Endodermal cell (in vitro differentiated cells): ENCODE data around the gene MYH16. TPM values are rescaled to one million over a fixed set of nuclear protein-coding genes. Genes with fewer than 3 reads are reported as not detected.
"Not testable (repeated sequence)": the region's sequence is repeated elsewhere in the genome, so short reads cannot be mapped to it uniquely, and the experiment has no call there.

Source experiments
- DNase-seq: peaks from one replicate; pipeline ENCODE4 v3.0.0-alpha.2; 2017
- H3K27ac ChIP-seq: 2 replicates; pipeline ENCODE4 v1.5.1; 2013; ENCODE audit warnings: mild to moderate bottlenecking, low read depth, low read length, moderate library complexity
- H3K27me3 ChIP-seq: 2 replicates; pipeline ENCODE4 v1.6.1; 2013; ENCODE audit warnings: mild to moderate bottlenecking, low read length, moderate library complexity; ENCODE audit not compliant: insufficient read depth, control insufficient read depth, poor library complexity, severe bottlenecking
- H3K36me3 ChIP-seq: 2 replicates; pipeline ENCODE4 v1.7.0; 2013; ENCODE audit warnings: mild to moderate bottlenecking, low read length, moderate library complexity; ENCODE audit not compliant: control insufficient read depth, insufficient read depth
- H3K4me1 ChIP-seq: one replicate; pipeline ENCODE4 v1.7.0; 2013; ENCODE audit warnings: low read length; ENCODE audit not compliant: control insufficient read depth, insufficient read depth
- H3K4me3 ChIP-seq: 2 replicates; pipeline ENCODE4 v1.5.1; 2013; ENCODE audit warnings: mild to moderate bottlenecking, low read length, moderate library complexity
- H3K9ac ChIP-seq: 2 replicates; pipeline ENCODE4 v1.6.1; 2013; ENCODE audit warnings: mild to moderate bottlenecking, low read length, moderate library complexity; ENCODE audit not compliant: poor library complexity, severe bottlenecking; ENCODE audit errors: extremely low read depth
- H3K9me3 ChIP-seq: 2 replicates; pipeline ENCODE4 v1.6.1; 2013; ENCODE audit warnings: mild to moderate bottlenecking, low read length, moderate library complexity; ENCODE audit not compliant: control insufficient read depth
- H3K27ac Mint-ChIP-seq: 2 replicates; pipeline ENCODE4 v1.8.0; 2020; ENCODE audit warnings: mixed read lengths
- H3K27me3 Mint-ChIP-seq: 2 replicates; pipeline ENCODE4 v1.8.0; 2021; ENCODE audit warnings: mild to moderate bottlenecking, mixed read lengths; ENCODE audit not compliant: insufficient read depth
- H3K36me3 Mint-ChIP-seq: 2 replicates; pipeline ENCODE4 v1.8.0; 2020; ENCODE audit warnings: low read depth, mixed read lengths
- H3K4me1 Mint-ChIP-seq: 2 replicates; pipeline ENCODE4 v1.8.0; 2020; ENCODE audit warnings: mixed read lengths
- H3K4me3 Mint-ChIP-seq: 2 replicates; pipeline ENCODE4 v1.8.0; 2020; ENCODE audit warnings: mild to moderate bottlenecking, moderate library complexity, mixed read lengths
- H3K9me3 Mint-ChIP-seq: 2 replicates; pipeline ENCODE4 v1.8.0; 2020; ENCODE audit warnings: mild to moderate bottlenecking, mixed read lengths
- WGBS, 2 experiments: methylation state at CpG; one replicate each; pipeline versions ENCODE4 v1.1.5 to v1.1.7; 2013; ENCODE audit warnings: missing lambda C conversion rate in 2 of 2, mixed read lengths in 1 of 2; ENCODE audit not compliant: insufficient coverage in 1 of 2, insufficient read length in 1 of 2; 5-methylcytosine and 5-hydroxymethylcytosine counted together
- total RNA-seq, 2 donors: library from RNA; stranded (reverse); fragmentation: NEBNext Ultra II Directional in 1 of 2; extraction: Animal tissue kit (Norgen Biotek cat#: 25700) in 1 of 2; gene quantifications; 2 replicates in 1 of 2; 3 replicates in 1 of 2; pipeline ENCODE4 v1.2.1, GENCODE V29; 2021
- TF ChIP-seq, protein P1 (sequence below): fragments of 200-600 bp; sonication (generic); conservative IDR thresholded peaks from 2 replicates; pipeline ENCODE4 v1.5.0; 2021; ENCODE audit warnings: antibody characterized with exemption, mild to moderate bottlenecking

MYH16 gene
- total RNA-seq, 2 donors from 2014 or later = not detected

GRCh38 chr7:99290148-99290547 is 17.5 kb downstream of the MYH16 start:
- H3K27ac ChIP-seq, H3K36me3 ChIP-seq, DNase-seq, H3K4me1 ChIP-seq, H3K4me3 Mint-ChIP-seq, H3K27me3 ChIP-seq, H3K36me3 Mint-ChIP-seq, H3K4me1 Mint-ChIP-seq, H3K27me3 Mint-ChIP-seq, H3K9me3 Mint-ChIP-seq, H3K9me3 ChIP-seq, H3K27ac Mint-ChIP-seq, H3K9ac ChIP-seq, H3K4me3 ChIP-seq: not testable (repeated sequence)
- WGBS, 2 experiments = 92 to 100% methylated on average over 2 to 3 of the region's 3 CpGs

DNA sequence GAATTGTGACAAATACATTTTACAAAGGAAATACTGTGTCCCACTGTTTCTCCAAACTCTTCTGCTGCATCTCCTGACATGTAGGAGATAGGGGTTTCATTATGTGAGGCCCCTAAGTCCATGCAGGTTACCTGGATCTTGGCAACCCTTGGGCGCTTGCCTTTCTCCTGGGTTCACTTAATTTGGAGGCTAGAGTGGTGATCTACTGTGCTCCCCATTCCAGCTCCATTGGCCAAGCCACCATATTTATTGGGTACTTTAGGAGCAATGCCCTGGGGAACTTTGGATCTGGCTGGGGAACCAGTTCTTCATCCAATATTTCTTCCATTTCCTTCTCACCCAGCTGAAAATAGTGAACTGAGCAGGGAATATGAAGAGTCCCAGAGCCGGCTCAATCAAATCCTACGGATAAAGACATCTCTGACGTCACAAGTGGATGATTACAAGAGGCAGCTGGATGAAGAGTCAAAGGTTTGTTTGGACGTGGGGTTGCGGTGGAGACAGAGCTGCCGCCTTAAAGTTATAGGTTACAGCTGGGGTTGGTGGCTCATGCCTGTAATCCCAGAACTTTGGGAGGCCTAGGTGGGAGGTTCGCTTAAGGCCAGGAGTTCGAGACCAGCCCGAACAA is 18.5 kb downstream of the MYH16 start:
- Histone ChIP-seq H3K27ac (no peak overlapping the region), H3K4me1 (no peaks in the 10 kb centered on the region), H3K4me3 (no peak overlapping the region), H3K36me3 (no peaks in the 10 kb centered on the region), H3K9ac (no peak overlapping the region), H3K27me3 (no peaks in the 10 kb centered on the region), H3K9me3 (no peaks in the 10 kb centered on the region)
- H3K27ac Mint-ChIP-seq = no peak overlapping the region
- no peaks in the 10 kb centered on the region for H3K4me1 Mint-ChIP-seq
- TF ChIP-seq, protein P1, sequence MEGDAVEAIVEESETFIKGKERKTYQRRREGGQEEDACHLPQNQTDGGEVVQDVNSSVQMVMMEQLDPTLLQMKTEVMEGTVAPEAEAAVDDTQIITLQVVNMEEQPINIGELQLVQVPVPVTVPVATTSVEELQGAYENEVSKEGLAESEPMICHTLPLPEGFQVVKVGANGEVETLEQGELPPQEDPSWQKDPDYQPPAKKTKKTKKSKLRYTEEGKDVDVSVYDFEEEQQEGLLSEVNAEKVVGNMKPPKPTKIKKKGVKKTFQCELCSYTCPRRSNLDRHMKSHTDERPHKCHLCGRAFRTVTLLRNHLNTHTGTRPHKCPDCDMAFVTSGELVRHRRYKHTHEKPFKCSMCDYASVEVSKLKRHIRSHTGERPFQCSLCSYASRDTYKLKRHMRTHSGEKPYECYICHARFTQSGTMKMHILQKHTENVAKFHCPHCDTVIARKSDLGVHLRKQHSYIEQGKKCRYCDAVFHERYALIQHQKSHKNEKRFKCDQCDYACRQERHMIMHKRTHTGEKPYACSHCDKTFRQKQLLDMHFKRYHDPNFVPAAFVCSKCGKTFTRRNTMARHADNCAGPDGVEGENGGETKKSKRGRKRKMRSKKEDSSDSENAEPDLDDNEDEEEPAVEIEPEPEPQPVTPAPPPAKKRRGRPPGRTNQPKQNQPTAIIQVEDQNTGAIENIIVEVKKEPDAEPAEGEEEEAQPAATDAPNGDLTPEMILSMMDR = no peak
- no peaks in the 10 kb centered on the region for H3K27me3 Mint-ChIP-seq
- H3K4me3 Mint-ChIP-seq = no peak overlapping the region
- DNase-seq = no peak
- H3K36me3 Mint-ChIP-seq = no peaks in the 10 kb centered on the region
- 87 to 98% methylated on average over 3 to 7 of the region's 10 CpGs for WGBS, 2 experiments
- no peaks in the 10 kb centered on the region for H3K9me3 Mint-ChIP-seq

DNA sequence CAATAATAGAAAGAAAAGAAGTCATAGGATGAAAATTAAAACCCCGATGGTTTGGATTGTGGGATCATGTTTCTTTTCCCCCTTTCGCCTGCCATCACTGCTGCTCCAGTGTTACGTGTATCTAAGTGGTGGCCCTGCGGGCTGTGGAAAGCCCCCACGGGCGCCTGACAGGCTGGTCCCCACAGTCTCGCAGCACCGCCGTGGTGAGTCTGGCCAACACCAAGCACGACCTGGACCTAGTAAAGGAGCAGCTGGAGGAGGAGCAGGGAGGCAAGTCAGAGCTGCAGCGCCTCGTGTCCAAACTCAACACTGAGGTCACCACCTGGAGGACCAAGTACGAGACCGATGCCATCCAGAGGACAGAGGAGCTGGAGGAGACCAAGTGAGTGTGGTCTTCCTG is 19.5 kb downstream of the MYH16 start:
- DNase-seq = no peak
- Mint-ChIP-seq H3K27ac (no peak overlapping the region), H3K4me3 (no peak overlapping the region), H3K27me3 (no peaks in the 10 kb centered on the region), H3K36me3 (no peaks in the 10 kb centered on the region), H3K4me1 (no peaks in the 10 kb centered on the region), H3K9me3 (no peaks in the 10 kb centered on the region)
- Histone ChIP-seq H3K27ac (no peak overlapping the region), H3K4me1 (no peaks in the 10 kb centered on the region), H3K27me3 (no peaks in the 10 kb centered on the region), H3K9me3 (no peaks in the 10 kb centered on the region), H3K4me3 (no peak overlapping the region), H3K9ac (no peak overlapping the region), H3K36me3 (no peaks in the 10 kb centered on the region)
- 90 to 92% methylated on average over 11 to 14 of the region's 14 CpGs for WGBS, 2 experiments
- TF ChIP-seq, protein P1 = no peak

DNA sequence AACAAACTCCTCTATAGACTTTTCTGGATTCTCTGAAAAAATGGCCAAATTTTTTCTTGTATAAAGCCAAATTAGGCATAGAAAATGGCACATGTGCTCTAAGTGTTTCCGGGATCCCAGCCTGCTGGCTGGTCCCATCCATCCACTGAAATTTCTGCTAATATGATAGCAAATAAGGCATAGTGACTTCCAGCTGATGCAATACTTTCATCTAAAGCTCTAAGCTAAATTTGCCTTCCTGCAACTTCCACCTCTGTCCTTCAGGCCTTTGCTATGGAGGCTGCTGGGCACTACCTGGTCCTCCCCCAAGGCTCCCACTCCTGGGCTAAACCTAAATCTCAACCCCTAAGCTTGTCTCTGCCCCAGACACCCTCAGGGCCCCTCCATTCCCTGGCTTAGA is 20.5 kb downstream of the MYH16 start:
- H3K4me1 Mint-ChIP-seq = no peaks in the 10 kb centered on the region
- no peaks in the 10 kb centered on the region for H3K9me3 ChIP-seq
- no peak overlapping the region for H3K27ac ChIP-seq
- H3K4me3 Mint-ChIP-seq = no peak overlapping the region
- no peak for DNase-seq
- H3K4me1 ChIP-seq = no peaks in the 10 kb centered on the region
- H3K27ac Mint-ChIP-seq = no peak overlapping the region
- 98 to 100% methylated on average over 1 of the region's 1 CpG for WGBS, 2 experiments
- H3K27me3 Mint-ChIP-seq = no peaks in the 10 kb centered on the region
- H3K27me3 ChIP-seq = no peaks in the 10 kb centered on the region
- H3K9me3 Mint-ChIP-seq = no peaks in the 10 kb centered on the region
- no peaks in the 10 kb centered on the region for H3K36me3 Mint-ChIP-seq
- H3K4me3 ChIP-seq = no peak overlapping the region
- TF ChIP-seq, protein P1 = no peak
- H3K36me3 ChIP-seq = no peaks in the 10 kb centered on the region
- no peak overlapping the region for H3K9ac ChIP-seq
